ENCODE data around the gene ARPP19.

The ARPP19 gene

DNA sequence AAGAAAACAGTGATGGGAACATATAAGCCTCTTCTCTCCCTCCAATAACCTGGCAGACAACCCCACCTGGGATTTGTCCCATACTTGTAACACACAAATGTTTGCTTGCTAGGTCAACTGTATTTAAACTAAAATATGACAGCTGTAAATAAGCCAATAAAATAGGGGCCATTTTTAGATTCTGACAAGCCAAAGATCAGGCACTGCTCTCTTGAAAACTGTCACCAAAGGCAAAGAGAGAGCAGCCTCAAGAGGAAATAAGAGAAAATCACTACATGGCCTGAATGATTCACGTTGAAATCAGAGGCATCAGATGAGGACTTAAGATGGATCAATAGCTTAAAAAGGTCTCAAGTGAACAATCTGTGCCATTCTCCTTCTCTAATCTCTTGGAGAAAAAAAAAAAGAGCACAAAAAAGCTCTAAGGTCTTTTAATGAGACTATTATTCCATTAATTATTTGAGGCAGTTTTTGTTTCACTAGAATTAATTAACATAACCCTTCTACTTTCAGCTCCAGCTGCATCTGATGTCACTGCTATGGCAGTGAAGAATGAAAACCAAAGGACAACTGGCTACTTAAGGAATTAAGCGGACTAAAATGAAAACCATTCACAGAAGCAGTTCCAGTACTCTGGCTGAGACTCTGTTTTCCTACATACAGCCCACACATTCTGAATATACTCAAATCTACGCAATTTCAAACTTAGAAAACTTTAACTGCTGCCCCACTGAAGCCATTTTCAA lies 59.2 kb downstream of the ARPP19 start:
- no peak for DNase-seq

- no peak for DNase-seq
Observed at GRCh38 chr15:52506549-52506948, 62.3 kb downstream of the ARPP19 start.

DNA sequence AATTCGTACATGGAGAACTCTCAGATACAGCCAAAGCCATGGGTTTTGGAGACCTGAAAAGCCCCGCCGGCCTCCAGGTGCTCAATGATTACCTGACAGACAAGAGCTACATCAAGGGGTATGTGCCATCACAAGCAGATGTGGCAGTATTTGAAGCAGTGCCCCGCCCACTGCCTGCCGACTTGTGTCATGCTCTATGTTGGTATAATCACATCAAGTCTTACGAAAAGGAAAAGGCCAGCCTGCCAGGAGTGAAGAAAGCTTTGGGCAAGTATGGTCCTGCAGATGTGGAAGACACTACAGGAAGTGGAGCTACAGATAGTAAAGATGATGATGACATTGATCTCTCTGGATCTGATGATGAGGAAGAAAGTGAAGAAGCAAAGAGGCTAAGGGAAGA lies 63.7 kb downstream of the ARPP19 start:
- DNase-seq = no peak

- DNase-seq = no peak
Observed at GRCh38 chr15:52503788-52504496, 64.9 kb downstream of the ARPP19 start.

DNA sequence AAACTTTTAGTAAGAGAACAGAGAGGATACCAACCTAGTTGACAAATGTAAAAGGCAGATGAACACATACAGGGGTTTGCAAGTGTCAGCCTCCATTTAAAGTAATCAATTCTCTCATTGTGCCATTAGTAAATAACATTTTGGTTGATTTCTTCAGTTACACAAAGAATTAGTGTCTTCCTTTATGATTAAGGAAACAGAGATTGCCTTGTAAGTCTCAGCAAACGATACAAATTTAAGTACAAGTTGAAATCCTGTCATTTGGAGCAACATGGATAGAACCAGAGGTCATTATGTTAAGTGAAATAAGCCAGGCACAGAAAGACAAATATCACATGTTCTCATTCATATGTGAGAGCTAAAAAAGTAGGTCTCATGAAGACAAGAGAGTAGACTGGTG lies 66.2 kb downstream of the ARPP19 start:
- no peak for DNase-seq

DNA sequence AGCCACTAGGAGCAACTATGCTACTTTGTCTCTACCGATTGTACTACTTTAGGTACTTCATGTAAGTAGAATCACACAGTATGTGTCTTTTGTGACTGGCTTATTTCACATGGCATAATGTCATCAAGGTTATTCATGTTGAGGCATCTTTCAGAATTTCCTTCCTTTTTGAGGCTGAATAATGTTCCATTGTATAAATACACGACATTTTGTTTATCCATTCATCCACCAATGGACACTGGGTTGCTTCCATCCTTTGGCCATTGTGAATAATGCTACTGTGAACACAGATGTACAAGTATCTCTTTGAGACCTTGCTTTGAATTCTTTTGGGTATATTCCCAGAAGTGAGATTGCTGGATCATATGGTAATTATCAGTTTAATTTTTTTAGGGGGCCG lies 69.3 kb downstream of the ARPP19 start:
- no peak for DNase-seq

GRCh38 chr15:52498706-52499105 lies 70.1 kb downstream of the ARPP19 start:
- DNase-seq = no peak

Measured in T1000 (cell line).